HEK293 (cell line): ENCODE results near the gene ITGA11.
A peak's percentile ranks its signal among the peaks of the same experiment; 100 is the strongest.

ENCODE experiments used
- CTCF ChIA-PET: fragments of 350-600 bp; formaldehyde crosslinking; extraction: SDS; loops from one replicate; lab custom pipeline; 2021; ENCODE audit warnings: antibody characterized with exemption; lab: Yijun Ruan, JAX
- POLR2A ChIA-PET: fragments of 300-600 bp; formaldehyde crosslinking; extraction: SDS; loops from one replicate; lab custom pipeline; 2020; ENCODE audit warnings: antibody characterized with exemption, inconsistent platforms; lab: Yijun Ruan, JAX
- H3K27ac ChIP-seq: fragments of 200-500 bp; sonication (Bioruptor generic); 2 replicates; pipeline ENCODE4 v1.5.1; 2014; ENCODE audit warnings: low read depth, low read length, control low read depth, inconsistent platforms; ENCODE audit errors: extremely low read depth
- H3K36me3 ChIP-seq, 2 experiments: fragments of 200-500 bp in 1 of 2; sonication (Bioruptor generic) in 1 of 2; 1 replicate in 1 of 2; 2 replicates in 1 of 2; pipeline ENCODE4 v1.5.1; 2014 to 2017; ENCODE audit warnings: inconsistent platforms in 2 of 2, low read length in 2 of 2; ENCODE audit not compliant: control insufficient read depth in 2 of 2, insufficient read depth in 1 of 2
- H3K4me1 ChIP-seq: fragments of 200-500 bp; sonication (Bioruptor generic); 2 replicates; pipeline ENCODE4 v1.5.1; 2014; ENCODE audit warnings: mild to moderate bottlenecking, low read length, inconsistent platforms; ENCODE audit not compliant: control insufficient read depth, insufficient read depth
- H3K4me3 ChIP-seq: 2 replicates; pipeline ENCODE4 v1.5.1; 2011; ENCODE audit warnings: low read depth, mild to moderate bottlenecking, control low read depth, low read length, moderate library complexity
- H3K9me3 ChIP-seq: fragments of 200-500 bp; sonication (Bioruptor generic); 2 replicates; pipeline ENCODE4 v1.5.1; 2014; ENCODE audit warnings: low read depth, low read length, inconsistent platforms; ENCODE audit not compliant: control insufficient read depth, insufficient read depth
- ATF2 ChIP-seq: fragments of 450-650 bp; formaldehyde crosslinking; IDR thresholded peaks from 2 replicates; pipeline ENCODE4 v1.5.1; 2016; ENCODE audit warnings: missing biosample characterization, missing genetic modification characterization, low read depth
- HOXC10 ChIP-seq: sonication (generic); formaldehyde crosslinking; IDR thresholded peaks from 2 replicates; pipeline ENCODE4 v1.8.1; 2023; ENCODE audit warnings: mild to moderate bottlenecking, missing genetic modification reagents
- ZNF362 ChIP-seq: fragments of 450-650 bp; formaldehyde crosslinking; IDR thresholded peaks from 2 replicates; pipeline ENCODE4 v1.5.1; 2016; ENCODE audit warnings: missing biosample characterization, missing genetic modification characterization
- ZNF391 ChIP-seq: fragments of 450-650 bp; formaldehyde crosslinking; IDR thresholded peaks from 2 replicates; pipeline ENCODE4 v1.5.1; 2016; ENCODE audit warnings: low read depth, missing biosample characterization, missing genetic modification characterization, borderline replicate concordance
- ZNF404 ChIP-seq: fragments of 450-650 bp; formaldehyde crosslinking; IDR thresholded peaks from 2 replicates; pipeline ENCODE4 v1.5.1; 2017; ENCODE audit warnings: missing biosample characterization, missing genetic modification characterization
- ZNF501 ChIP-seq: fragments of 450-650 bp; formaldehyde crosslinking; IDR thresholded peaks from 2 replicates; pipeline ENCODE4 v1.5.1; 2016; ENCODE audit warnings: missing biosample characterization, missing genetic modification characterization
- ZNF513 ChIP-seq: fragments of 450-650 bp; IDR thresholded peaks from 2 replicates; pipeline ENCODE4 v1.5.1; 2018; ENCODE audit warnings: missing biosample characterization, missing genetic modification characterization
- ZNF514 ChIP-seq: fragments of 450-650 bp; formaldehyde crosslinking; IDR thresholded peaks from 2 replicates; pipeline ENCODE4 v1.5.1; 2016; ENCODE audit warnings: missing biosample characterization, missing genetic modification characterization
- ZNF518A ChIP-seq: fragments of 450-650 bp; formaldehyde crosslinking; conservative IDR thresholded peaks from 2 replicates; pipeline ENCODE4 v1.5.1; 2016; ENCODE audit warnings: low read depth, missing biosample characterization, missing genetic modification characterization
- ZNF529 ChIP-seq: fragments of 450-650 bp; formaldehyde crosslinking; IDR thresholded peaks from 2 replicates; pipeline ENCODE4 v1.5.1; 2017; ENCODE audit warnings: missing genetic modification characterization, missing biosample characterization; ENCODE audit not compliant: insufficient replicate concordance
- ZNF629 ChIP-seq: fragments of 450-650 bp; formaldehyde crosslinking; IDR thresholded peaks from 2 replicates; pipeline ENCODE4 v1.5.1; 2017; ENCODE audit warnings: missing biosample characterization, missing genetic modification characterization
- ZNF704 ChIP-seq: fragments of 450-650 bp; formaldehyde crosslinking; IDR thresholded peaks from 2 replicates; pipeline ENCODE4 v1.5.1; 2016; ENCODE audit warnings: missing biosample characterization, missing genetic modification characterization

ITGA11 gene

GRCh38 chr15:68290715-68291114 is 141.2 kb downstream of the ITGA11 start (continued):
- no peak for TF ChIP-seq ZNF704 (tag by site-specific recombination)
- no peak for TF ChIP-seq ZNF391 (tag by site-specific recombination)
- TF ChIP-seq ZNF513: no peak
- TF ChIP-seq HOXC10 (CRISPR knock-in tag): no peak
- TF ChIP-seq ZNF529 (tag by site-specific recombination): no peak
- TF ChIP-seq ZNF518A (tag by site-specific recombination): no peak
- TF ChIP-seq ZNF362 (tag by site-specific recombination): no peak
- TF ChIP-seq ZNF501 (tag by site-specific recombination): no peak
- no peak for TF ChIP-seq ZNF404 (tag by site-specific recombination)

- H3K4me3 ChIP-seq: no peak overlapping the region
- CTCF ChIA-PET: interaction anchor here (0.7 to 1.7 kb wide), 7 partner anchors 8 to 37 kb away, joined by 3 to 8 read pairs (median 3); no protein-coding TSS in a partner anchor
- TF ChIP-seq ZNF514 (no peak), ATF2 (tag by site-specific recombination) (peak; percentile 79), ZNF629 (peak; percentile 61; the same call in 1 of the 2 replicates)
- TF ChIP-seq, all 188 proteins: peak for 2
- H3K36me3 ChIP-seq: peaks cover 9 to 41% of the 10 kb centered on the region in 2 experiments; a peak in 2 of 3 replicates
- POLR2A ChIA-PET: interaction anchor here (0.9 to 1.3 kb wide), 3 partner anchors 12 to 37 kb away, joined by 3 to 5 read pairs (median 4); partner anchors contain the start of gene FEM1B
- no peak overlapping the region for H3K27ac ChIP-seq
- no peaks in the 10 kb centered on the region for H3K9me3 ChIP-seq
- peaks cover 20% of the 10 kb centered on the region for H3K4me1 ChIP-seq
These were observed 142.2 kb downstream of the ITGA11 start for GRCh38 chr15:68289621-68290352.
